Body of pancreas (tissue), 4 donors: Measurements from ENCODE around the gene OSBPL1A.

Experiments used
- POLR2A ChIP-seq, 3 donors: fragments of 450-650 bp; IDR thresholded peaks; one replicate each; pipeline ENCODE4 v1.6.1; 2016; ENCODE audit warnings: antibody characterized with exemption in 3 of 3, mild to moderate bottlenecking in 2 of 3
- TF ChIP-seq, protein P1 (sequence below), 7 experiments: fragments of 450-650 bp in 4 of 7; fragments of 200-600 bp in 3 of 7; sonication (generic) in 3 of 7; IDR thresholded peaks; one replicate each; pipeline ENCODE4 v1.5.1; 2016 to 2019; ENCODE audit warnings: antibody characterized with exemption in 7 of 7

DNA sequence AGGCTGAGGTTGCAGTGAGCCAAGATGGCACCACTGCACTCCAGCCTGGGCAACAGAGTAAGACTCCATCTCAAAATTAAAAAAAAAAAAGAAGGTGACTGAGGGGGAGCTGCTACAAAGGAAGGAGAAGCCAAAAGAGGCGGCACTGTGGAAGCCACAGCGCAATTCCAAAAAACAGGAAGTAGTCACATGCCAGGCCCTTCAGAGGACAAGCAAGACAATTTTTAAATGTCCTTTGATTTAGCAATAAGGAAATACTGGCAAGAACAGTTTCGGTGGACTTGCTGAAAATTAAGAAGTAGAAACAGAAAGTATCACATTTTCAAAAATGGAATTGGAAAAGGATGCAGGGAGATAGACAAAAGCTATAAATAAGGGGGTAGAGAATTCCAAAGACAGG is 122.8 kb downstream of the OSBPL1A start:
- TF ChIP-seq, protein P1, sequence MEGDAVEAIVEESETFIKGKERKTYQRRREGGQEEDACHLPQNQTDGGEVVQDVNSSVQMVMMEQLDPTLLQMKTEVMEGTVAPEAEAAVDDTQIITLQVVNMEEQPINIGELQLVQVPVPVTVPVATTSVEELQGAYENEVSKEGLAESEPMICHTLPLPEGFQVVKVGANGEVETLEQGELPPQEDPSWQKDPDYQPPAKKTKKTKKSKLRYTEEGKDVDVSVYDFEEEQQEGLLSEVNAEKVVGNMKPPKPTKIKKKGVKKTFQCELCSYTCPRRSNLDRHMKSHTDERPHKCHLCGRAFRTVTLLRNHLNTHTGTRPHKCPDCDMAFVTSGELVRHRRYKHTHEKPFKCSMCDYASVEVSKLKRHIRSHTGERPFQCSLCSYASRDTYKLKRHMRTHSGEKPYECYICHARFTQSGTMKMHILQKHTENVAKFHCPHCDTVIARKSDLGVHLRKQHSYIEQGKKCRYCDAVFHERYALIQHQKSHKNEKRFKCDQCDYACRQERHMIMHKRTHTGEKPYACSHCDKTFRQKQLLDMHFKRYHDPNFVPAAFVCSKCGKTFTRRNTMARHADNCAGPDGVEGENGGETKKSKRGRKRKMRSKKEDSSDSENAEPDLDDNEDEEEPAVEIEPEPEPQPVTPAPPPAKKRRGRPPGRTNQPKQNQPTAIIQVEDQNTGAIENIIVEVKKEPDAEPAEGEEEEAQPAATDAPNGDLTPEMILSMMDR (IDR thresholded peaks at IDR 0.05): no peak
- no peak for TF ChIP-seq POLR2A (IDR thresholded peaks at IDR 0.05)
